Sigmoid colon (tissue), 7 donors: ENCODE results near the gene BMERB1. TPM values are rescaled to one million over a fixed set of nuclear protein-coding genes. Genes with fewer than 3 reads are reported as not detected.

ENCODE experiments used
- DNase-seq: peaks from one replicate; pipeline ENCODE4 v3.0.0-alpha.2; 2019
- H3K27ac ChIP-seq, 4 donors: fragments of 200-600 bp; sonication (generic); one replicate each; pipeline ENCODE4 v1.5.1; 2016 to 2019; ENCODE audit warnings: mild to moderate bottlenecking in 1 of 4
- H3K27me3 ChIP-seq, 3 donors: fragments of 200-600 bp; sonication (generic); one replicate each; pipeline ENCODE4 v1.5.1; 2019; ENCODE audit warnings: mild to moderate bottlenecking in 1 of 3
- H3K36me3 ChIP-seq, 4 donors: fragments of 200-600 bp; sonication (generic); one replicate each; pipeline ENCODE4 v1.5.1; 2016 to 2019
- H3K4me1 ChIP-seq, 4 donors: fragments of 200-600 bp; sonication (generic); one replicate each; pipeline ENCODE4 v1.5.1; 2017 to 2019
- H3K4me3 ChIP-seq, 4 donors: fragments of 200-600 bp; sonication (generic); one replicate each; pipeline ENCODE4 v1.5.1; 2017 to 2019; ENCODE audit warnings: mild to moderate bottlenecking in 2 of 4, moderate library complexity in 1 of 4
- H3K9me3 ChIP-seq, 4 donors: fragments of 200-600 bp in 3 of 4; sonication (generic) in 3 of 4; one replicate each; pipeline versions ENCODE4 v1.5.1 to v1.6.1; 2013 to 2019
- CTCF ChIP-seq, 4 experiments: fragments of 450-650 bp in 3 of 4; fragments of 200-600 bp in 1 of 4; IDR thresholded peaks; one replicate each; pipeline ENCODE4 v1.5.1; 2016 to 2019; ENCODE audit warnings: antibody characterized with exemption in 4 of 4, mild to moderate bottlenecking in 3 of 4, moderate library complexity in 2 of 4
- EP300 ChIP-seq, 4 donors: sonication (generic); formaldehyde crosslinking; IDR thresholded peaks; one replicate each; pipeline ENCODE4 v1.6.1; 2017; ENCODE audit warnings: antibody characterized with exemption in 4 of 4
- POLR2A ChIP-seq, 2 donors: fragments of 450-650 bp; IDR thresholded peaks; one replicate each; pipeline ENCODE4 v1.6.1; 2016; ENCODE audit warnings: antibody characterized with exemption in 2 of 2, mild to moderate bottlenecking in 2 of 2, moderate library complexity in 2 of 2
- POLR2AphosphoS5 ChIP-seq, 4 donors: sonication (generic); formaldehyde crosslinking; IDR thresholded peaks; one replicate each; pipeline ENCODE4 v1.6.1; 2017; ENCODE audit warnings: antibody characterized with exemption in 4 of 4
- WGBS, 2 donors: extraction: QIAGEN DNeasy Blood & Tissue Kit; methylation state at CpG; one replicate each; pipeline ENCODE4 v1.1.7; 2013; 5-methylcytosine and 5-hydroxymethylcytosine counted together
- intact Hi-C: fragments of 100-400 bp; cut with DNase I; formaldehyde crosslinking; loops from one replicate; pipeline ENCODE4 v1.15.1; 2023
- polyA plus RNA-seq, 3 donors: library from polyadenylated mRNA; stranded (reverse); fragments of 200-250 nt; gene quantifications; one replicate each; pipeline ENCODE4 v1.2.3, GENCODE V29; 2013
- total RNA-seq, 4 donors: library from RNA; depleted of rRNA; stranded (reverse); fragments of >200 nt; gene quantifications; one replicate each; pipeline ENCODE4 v1.1.0, GENCODE V29; 2016
- donor health status: healthy with polysubstance abuse.
- donor health status: Bipolar disorder and iron deficiency.
- donor health status: healthy.

Gene BMERB1
- total and polyA plus RNA-seq, 7 donors = 3.7 to 112 (median 63.4) TPM

- peaks cover 0 to 1% (median 0%) of the 10 kb centered on the region in 4 donors for H3K4me1 ChIP-seq
- no peaks in the 10 kb centered on the region for H3K27me3 ChIP-seq
- H3K9me3 ChIP-seq = peaks cover 0 to 4% (median 1%) of the 10 kb centered on the region in 4 donors
- H3K4me3 ChIP-seq = no peak overlapping the region
- no peaks in the 10 kb centered on the region for H3K36me3 ChIP-seq
- H3K27ac ChIP-seq = no peak overlapping the region
- TF ChIP-seq POLR2A (IDR thresholded peaks at IDR 0.05) (no peak), EP300 (IDR thresholded peaks at IDR 0.05) (no peak), CTCF (IDR thresholded peaks at IDR 0.05) (no peak), POLR2AphosphoS5 (IDR thresholded peaks at IDR 0.05) (no peak)
- intact Hi-C loops = no loop called here
- WGBS, 2 donors = 85 to 86% methylated on average over 5 of the region's 5 CpGs
- DNase-seq = no peak
These were observed 104.1 kb downstream of the BMERB1 start for GRCh38 chr16:15538507-15538906.

GRCh38 chr16:15539197-15539596 lies 104.8 kb downstream of the BMERB1 start:
- intact Hi-C loops = no loop called here
- Histone ChIP-seq H3K4me3 (no peak overlapping the region), H3K4me1 (peaks cover 0 to 8% (median 5%) of the 10 kb centered on the region in 4 donors), H3K27me3 (no peaks in the 10 kb centered on the region), H3K9me3 (peaks cover 0 to 4% (median 1%) of the 10 kb centered on the region in 4 donors), H3K27ac (no peak overlapping the region), H3K36me3 (no peaks in the 10 kb centered on the region)
- 54 to 69% methylated on average over 8 of the region's 8 CpGs for WGBS, 2 donors
- TF ChIP-seq EP300 (IDR thresholded peaks at IDR 0.05) (no peak), POLR2AphosphoS5 (IDR thresholded peaks at IDR 0.05) (no peak), POLR2A (IDR thresholded peaks at IDR 0.05) (no peak), CTCF (IDR thresholded peaks at IDR 0.05) (no peak)
- no peak for DNase-seq

GRCh38 chr16:15542261-15542660 lies 107.9 kb downstream of the BMERB1 start:
- peaks cover 0 to 15% (median 12%) of the 10 kb centered on the region in 4 donors for H3K4me1 ChIP-seq
- 90 to 94% methylated on average over 7 of the region's 7 CpGs for WGBS, 2 donors

GRCh38 chr16:15542734-15543347 lies 108.5 kb downstream of the BMERB1 start:
- H3K36me3 ChIP-seq = no peaks in the 10 kb centered on the region
- TF ChIP-seq POLR2AphosphoS5 (IDR thresholded peaks at IDR 0.05) (no peak), CTCF (IDR thresholded peaks at IDR 0.05) (no peak), EP300 (IDR thresholded peaks at IDR 0.05) (no peak), POLR2A (IDR thresholded peaks at IDR 0.05) (no peak)
- WGBS, 2 donors = 93 to 94% methylated on average over 6 of the region's 6 CpGs
- H3K27me3 ChIP-seq = no peaks in the 10 kb centered on the region
- H3K4me1 ChIP-seq = peaks cover 0 to 15% (median 12%) of the 10 kb centered on the region in 4 donors
- DNase-seq = no peak
- intact Hi-C loops = no loop called here
- no peak overlapping the region for H3K4me3 ChIP-seq
- H3K9me3 ChIP-seq = peaks cover 0 to 4% (median 1%) of the 10 kb centered on the region in 4 donors
- H3K27ac ChIP-seq = no peak overlapping the region

More at GRCh38 chr16:15542261-15542660, 107.9 kb downstream of the BMERB1 start:
- no peak for DNase-seq
- TF ChIP-seq POLR2AphosphoS5 (IDR thresholded peaks at IDR 0.05) (no peak), CTCF (IDR thresholded peaks at IDR 0.05) (no peak), EP300 (IDR thresholded peaks at IDR 0.05) (no peak), POLR2A (IDR thresholded peaks at IDR 0.05) (no peak)
- H3K27me3 ChIP-seq = no peaks in the 10 kb centered on the region
- H3K9me3 ChIP-seq = peaks cover 0 to 4% (median 1%) of the 10 kb centered on the region in 4 donors
- H3K36me3 ChIP-seq = no peaks in the 10 kb centered on the region
- H3K4me3 ChIP-seq = no peak overlapping the region
- H3K27ac ChIP-seq = no peak overlapping the region
- intact Hi-C loops = no loop called here
